Fibroblast of lung (primary cell): Measurements from ENCODE around the gene FAAP20.

Experiments
- CTCF ChIP-seq, 2 donors: IDR thresholded peaks in 1 of 2; conservative IDR thresholded peaks in 1 of 2; 1 replicate in 1 of 2; 2 replicates in 1 of 2; pipeline ENCODE4 v1.5.1; 2011 to 2012; ENCODE audit warnings: low read length in 2 of 2, control low read depth in 1 of 2, inconsistent platforms in 1 of 2, low read depth in 1 of 2, mild to moderate bottlenecking in 1 of 2
- EZH2 ChIP-seq: IDR thresholded peaks from 2 replicates; pipeline ENCODE4 v1.5.1; 2012; ENCODE audit warnings: low read length, control low read depth, mild to moderate bottlenecking; ENCODE audit errors: missing control alignments

GRCh38 chr1:2160451-2161300 lies 33.9 kb downstream of the FAAP20 start:
- TF ChIP-seq CTCF (conservative IDR thresholded peaks at IDR 0.05 in 1 of 2, IDR thresholded peaks at IDR 0.05 in 1 of 2; ENCODE audit: low read depth in 1 of 2, low read length in 2 of 2) (no peak), EZH2 (no peak)
